Measurements from ENCODE around the gene YOD1. TPM values are rescaled to one million over a fixed set of nuclear protein-coding genes. Genes with fewer than 3 reads are reported as not detected.

Gene YOD1
- total RNA-seq, 1 donor from 2014 or later, result 15.2 TPM

DNA sequence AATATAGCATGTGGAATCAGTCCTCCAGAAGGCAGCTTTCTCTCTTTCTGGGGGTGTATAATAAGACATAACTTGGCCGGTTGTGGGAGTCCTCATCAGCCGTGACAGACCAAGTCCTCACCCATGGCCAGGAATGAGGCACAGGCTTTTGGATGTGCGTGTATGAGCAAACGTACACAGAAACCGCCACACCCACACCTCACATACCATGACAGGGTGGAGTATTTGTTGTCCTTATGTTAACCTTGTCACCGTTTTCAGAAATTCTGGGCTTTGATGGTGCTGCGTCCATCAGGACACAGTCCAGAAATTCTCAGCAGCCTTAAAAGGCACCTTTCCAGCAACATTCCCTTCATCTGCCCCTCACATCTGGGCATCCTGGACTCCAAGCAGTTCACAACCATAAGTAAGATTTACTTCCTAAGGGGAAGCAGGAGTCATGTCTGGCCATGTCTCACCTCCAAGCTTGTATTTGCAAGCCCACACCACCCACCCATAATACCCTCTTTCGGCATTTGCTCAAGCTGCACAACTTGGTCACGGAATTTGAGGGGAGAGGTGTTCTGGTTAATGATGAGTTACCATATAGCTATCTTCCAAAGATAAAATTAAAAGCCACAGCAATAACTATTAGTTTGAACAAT is 30.8 kb downstream of the YOD1 start:
- TF ChIP-seq, protein P1, sequence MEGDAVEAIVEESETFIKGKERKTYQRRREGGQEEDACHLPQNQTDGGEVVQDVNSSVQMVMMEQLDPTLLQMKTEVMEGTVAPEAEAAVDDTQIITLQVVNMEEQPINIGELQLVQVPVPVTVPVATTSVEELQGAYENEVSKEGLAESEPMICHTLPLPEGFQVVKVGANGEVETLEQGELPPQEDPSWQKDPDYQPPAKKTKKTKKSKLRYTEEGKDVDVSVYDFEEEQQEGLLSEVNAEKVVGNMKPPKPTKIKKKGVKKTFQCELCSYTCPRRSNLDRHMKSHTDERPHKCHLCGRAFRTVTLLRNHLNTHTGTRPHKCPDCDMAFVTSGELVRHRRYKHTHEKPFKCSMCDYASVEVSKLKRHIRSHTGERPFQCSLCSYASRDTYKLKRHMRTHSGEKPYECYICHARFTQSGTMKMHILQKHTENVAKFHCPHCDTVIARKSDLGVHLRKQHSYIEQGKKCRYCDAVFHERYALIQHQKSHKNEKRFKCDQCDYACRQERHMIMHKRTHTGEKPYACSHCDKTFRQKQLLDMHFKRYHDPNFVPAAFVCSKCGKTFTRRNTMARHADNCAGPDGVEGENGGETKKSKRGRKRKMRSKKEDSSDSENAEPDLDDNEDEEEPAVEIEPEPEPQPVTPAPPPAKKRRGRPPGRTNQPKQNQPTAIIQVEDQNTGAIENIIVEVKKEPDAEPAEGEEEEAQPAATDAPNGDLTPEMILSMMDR (conservative IDR thresholded peaks at IDR 0.05), result no peak
- Mint-ChIP-seq H3K27me3 (ENCODE audit: low read depth) (no peaks in the 10 kb centered on the region), H3K36me3 (ENCODE audit: low read depth) (no peaks in the 10 kb centered on the region), H3K4me3 (no peak overlapping the region), H3K4me1 (peaks cover 30% of the 10 kb centered on the region), H3K27ac (ENCODE audit: unreplicated experiment) (no peak overlapping the region), H3K9me3 (no peaks in the 10 kb centered on the region)
- DNase-seq (ENCODE audit: low read depth, low spot score), result no peak

DNA sequence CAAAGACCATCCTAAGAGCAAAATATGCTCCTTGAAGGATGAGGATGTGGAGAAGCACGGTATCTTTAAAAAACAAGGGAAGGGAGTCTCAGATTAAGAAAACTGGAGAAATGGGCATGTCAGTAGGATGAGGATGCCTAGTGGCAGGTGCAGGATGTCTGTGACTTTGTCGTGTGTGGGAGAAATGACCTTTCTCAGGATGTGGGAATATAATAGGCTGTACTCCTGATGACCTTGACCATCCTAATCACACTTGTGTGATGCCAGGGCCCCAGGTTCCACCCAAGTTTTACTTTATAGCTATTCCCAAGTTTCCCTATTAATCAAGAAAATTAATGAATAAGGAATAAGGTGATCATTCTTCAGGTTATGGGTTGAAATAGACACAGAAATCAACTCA is 31.3 kb downstream of the YOD1 start:
- Mint-ChIP-seq H3K27me3 (ENCODE audit: low read depth) (no peaks in the 10 kb centered on the region), H3K4me1 (peaks cover 27% of the 10 kb centered on the region), H3K9me3 (no peaks in the 10 kb centered on the region), H3K36me3 (ENCODE audit: low read depth) (no peaks in the 10 kb centered on the region), H3K27ac (ENCODE audit: unreplicated experiment) (no peak overlapping the region), H3K4me3 (no peak overlapping the region)
- TF ChIP-seq, protein P1 (conservative IDR thresholded peaks at IDR 0.05), result no peak
- DNase-seq (ENCODE audit: low read depth, low spot score), result no peak

DNA sequence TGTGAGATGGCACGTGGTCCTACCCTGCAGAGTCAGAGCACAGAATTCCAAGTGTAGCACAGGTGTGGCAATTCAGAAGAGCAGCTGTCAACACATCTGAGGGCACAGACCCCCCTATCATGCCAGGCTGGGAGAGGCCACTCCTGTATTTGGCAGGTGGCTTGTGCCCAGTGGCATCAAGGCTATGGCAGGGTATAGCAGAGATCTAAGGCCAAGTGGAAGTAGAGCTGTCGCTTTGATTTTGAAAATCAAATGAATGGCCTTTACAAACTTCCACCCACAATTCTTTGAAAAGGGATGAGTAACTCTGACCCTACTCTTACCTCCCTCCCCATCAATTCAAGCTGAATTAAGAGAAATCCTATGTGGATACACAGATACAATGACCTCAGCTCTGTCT is 31.8 kb downstream of the YOD1 start:
- no peak for DNase-seq (ENCODE audit: low read depth, low spot score)
- Mint-ChIP-seq H3K4me3 (no peak overlapping the region), H3K9me3 (no peaks in the 10 kb centered on the region), H3K27me3 (ENCODE audit: low read depth) (no peaks in the 10 kb centered on the region), H3K36me3 (ENCODE audit: low read depth) (no peaks in the 10 kb centered on the region), H3K4me1 (peaks cover 22% of the 10 kb centered on the region), H3K27ac (ENCODE audit: unreplicated experiment) (no peak overlapping the region)
- TF ChIP-seq, protein P1 (conservative IDR thresholded peaks at IDR 0.05), result no peak

DNA sequence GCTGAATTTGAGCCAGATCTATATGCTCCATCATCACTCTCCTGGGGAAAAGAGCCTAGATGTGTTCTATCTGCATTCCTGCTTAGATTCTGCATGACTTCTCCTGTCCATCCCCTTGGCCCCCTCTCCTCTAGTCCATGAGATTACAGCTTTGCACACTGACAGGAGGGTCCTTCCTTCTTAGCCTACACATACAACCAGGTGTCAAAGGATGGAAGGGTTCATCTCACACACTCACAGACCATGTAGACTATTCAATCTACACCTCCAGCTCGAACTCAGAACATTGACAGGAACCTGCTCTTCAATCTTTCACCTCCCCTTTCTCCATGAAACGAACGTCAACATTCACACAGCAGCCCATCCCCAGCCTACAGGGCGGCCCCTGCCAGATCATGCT is 32.3 kb downstream of the YOD1 start:
- no peaks in the 10 kb centered on the region for H3K27me3 Mint-ChIP-seq (ENCODE audit: low read depth)
- no peak overlapping the region for H3K4me3 Mint-ChIP-seq
- TF ChIP-seq, protein P1 (conservative IDR thresholded peaks at IDR 0.05), result no peak
- no peak for DNase-seq (ENCODE audit: low read depth, low spot score)
- H3K27ac Mint-ChIP-seq (ENCODE audit: unreplicated experiment), result no peak overlapping the region
- no peaks in the 10 kb centered on the region for H3K36me3 Mint-ChIP-seq (ENCODE audit: low read depth)
- no peaks in the 10 kb centered on the region for H3K9me3 Mint-ChIP-seq
- peaks cover 19% of the 10 kb centered on the region for H3K4me1 Mint-ChIP-seq

DNA sequence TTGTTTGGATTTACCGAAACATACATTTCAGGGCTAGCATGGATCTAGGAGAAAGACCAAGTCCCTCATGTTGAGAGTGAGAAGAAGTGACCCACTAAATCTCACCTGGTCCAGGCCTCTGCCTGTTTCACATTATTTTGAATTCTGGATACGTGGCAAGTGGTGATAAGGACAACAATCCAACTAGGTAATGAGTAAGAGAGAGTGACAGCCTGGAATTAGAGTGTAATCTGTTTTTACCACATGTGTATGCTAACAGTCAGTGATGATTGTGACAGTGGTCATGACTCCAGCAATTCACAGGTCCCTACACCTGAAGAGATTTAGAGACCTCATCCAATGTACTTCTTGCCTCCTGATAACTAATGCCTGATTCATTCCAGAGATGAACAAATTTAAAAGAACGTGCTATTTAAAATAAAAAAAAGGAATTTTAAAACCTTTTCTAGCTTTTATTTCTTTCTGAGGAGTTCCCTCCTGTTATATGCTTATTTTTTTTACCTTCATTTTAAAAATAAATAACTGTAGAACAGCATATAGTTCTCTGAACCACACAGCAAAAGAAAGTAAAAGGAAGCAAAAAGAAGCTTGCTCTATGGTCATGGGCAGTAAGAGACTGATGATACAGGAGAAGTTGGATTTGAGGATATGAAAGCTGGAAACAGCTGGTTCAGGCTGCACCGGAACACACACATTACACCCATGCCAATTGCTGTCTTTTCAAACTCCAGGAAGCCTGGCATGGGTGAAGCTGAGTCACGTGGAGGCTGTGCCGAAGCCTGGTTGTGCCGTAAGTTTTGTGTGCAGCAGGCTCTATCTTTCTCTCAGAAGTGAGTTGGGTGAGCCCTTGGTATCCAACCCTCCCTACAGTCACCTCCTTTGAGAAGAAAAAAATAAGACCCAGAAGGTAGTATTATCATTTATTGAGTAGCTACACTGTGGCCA is 33.1 kb downstream of the YOD1 start:
- H3K9me3 Mint-ChIP-seq, result no peaks in the 10 kb centered on the region

More for the DNA sequence above, 33.1 kb downstream of the YOD1 start:
- Mint-ChIP-seq H3K4me3 (no peak overlapping the region), H3K27ac (ENCODE audit: unreplicated experiment) (no peak overlapping the region), H3K36me3 (ENCODE audit: low read depth) (no peaks in the 10 kb centered on the region), H3K27me3 (ENCODE audit: low read depth) (peaks cover 2% of the 10 kb centered on the region), H3K4me1 (peaks cover 13% of the 10 kb centered on the region)
- DNase-seq (ENCODE audit: low read depth, low spot score), result no peak
- TF ChIP-seq, protein P1 (conservative IDR thresholded peaks at IDR 0.05), result no peak

All from neural crest cell (in vitro differentiated cells).